Activated CD4-positive, alpha-beta T cell treated with anti-CD3 and anti-CD28 coated beads, Interleukin-2, amount 50 U/mL, for 1 hour (primary cell): Measurements from ENCODE around the gene THG1L.

Experiments
- DNase-seq: peaks from one replicate; pipeline ENCODE4 v3.0.0-alpha.2; 2020

Gene THG1L

DNA sequence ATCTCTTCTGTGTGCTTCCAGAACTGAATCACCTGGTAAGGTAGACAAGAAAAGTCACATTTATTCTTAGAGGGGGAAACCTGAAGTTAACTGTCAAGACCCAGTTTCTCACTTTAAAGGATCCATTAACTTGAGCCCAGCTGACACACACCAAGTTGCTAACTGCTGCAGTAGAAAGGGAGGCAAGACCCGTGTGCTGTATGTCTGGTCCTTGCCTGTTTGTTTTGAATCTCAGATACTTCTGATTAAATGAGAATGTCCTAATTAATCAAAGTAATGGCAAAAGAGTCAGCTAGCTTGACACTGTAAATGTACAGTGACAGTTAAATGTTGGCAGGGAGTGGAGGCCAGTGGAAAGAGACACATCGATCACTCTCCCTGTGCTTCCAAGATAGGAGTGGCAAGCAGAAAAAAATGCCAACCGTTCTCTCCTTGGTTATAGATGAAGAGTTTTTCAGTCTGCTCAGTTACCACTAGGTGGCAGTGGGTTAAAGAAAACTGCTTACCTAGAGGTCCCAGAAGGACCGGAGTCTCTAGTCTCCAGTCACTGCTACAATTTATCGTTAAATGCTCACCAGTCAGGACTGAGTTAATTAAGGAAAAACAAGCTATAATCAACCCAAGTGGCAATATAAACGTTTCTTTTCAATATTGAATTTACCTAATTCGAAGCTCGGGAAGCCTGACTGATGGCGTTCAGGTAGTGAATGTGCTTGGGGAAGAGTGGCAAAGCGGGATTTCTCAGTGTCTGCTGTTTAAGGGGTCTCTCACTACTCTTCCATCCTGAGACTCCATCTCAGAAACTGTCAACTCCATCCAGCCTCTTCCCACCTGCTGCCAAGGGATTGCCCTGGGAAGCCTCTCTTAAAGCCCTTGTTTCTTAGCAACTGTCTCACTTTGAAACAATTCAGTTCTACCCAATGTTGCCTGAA is 30.7 kb downstream of the THG1L start:
- no peak for DNase-seq

DNA sequence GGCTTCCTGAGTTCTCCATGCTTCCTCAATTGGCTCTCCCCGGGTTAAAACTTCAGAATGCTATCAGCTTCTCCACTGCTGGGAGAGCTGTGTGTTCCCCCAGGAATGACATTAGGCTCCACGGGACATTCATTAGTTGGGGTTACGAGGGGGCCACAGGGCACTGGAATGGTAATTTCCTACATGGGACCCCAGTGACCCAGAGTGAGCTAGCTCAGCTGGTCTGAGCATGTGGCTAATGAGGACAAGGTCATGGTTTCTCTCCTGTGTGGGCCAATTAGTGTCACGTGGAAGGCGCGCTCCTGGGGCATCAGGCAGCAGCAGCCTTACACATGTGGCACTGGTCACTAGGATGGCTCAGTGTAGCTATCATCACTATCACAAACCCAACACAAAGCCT is 33.3 kb downstream of the THG1L start:
- DNase-seq = no peak

DNA sequence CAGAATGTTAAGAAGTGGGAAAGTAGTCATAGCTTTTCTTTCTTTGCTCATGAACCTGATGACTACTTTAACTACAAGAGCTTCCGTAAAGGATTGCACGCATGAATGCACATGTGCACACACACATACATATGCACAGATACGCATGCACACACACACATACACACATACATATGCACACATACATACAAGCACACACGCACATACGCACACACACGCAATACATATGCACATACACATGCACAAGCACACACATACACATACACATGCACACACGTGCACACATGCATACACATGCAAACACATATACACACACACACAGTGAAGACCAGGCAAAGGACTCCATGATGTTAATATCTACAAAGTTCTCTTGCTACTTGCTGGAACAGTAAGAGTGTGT is 35.2 kb downstream of the THG1L start:
- no peak for DNase-seq

GRCh38 chr5:157766902-157767301 is 35.7 kb downstream of the THG1L start:
- DNase-seq = no peak

- no peak for DNase-seq
Measured at GRCh38 chr5:157767689-157768088, 36.5 kb downstream of the THG1L start.

DNA sequence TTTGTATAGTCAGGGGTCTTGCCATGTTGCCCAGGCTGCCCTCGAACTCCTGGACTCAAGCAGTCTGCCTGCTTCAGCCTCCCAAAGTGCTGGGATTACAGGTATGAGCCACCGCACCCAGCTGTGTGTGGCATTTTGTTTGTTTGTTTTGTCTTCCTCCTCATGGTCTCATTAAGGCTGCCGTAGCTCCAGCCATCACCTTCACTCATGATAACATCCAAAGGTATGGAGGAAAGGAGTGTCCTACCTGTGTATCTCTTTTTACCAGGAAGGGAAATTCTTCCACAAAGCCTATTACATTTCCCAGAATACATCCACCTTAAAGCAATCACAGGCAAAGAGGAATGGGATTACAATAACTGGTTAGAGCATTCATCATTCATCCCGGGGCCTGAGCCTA is 39.4 kb downstream of the THG1L start:
- DNase-seq = no peak

DNA sequence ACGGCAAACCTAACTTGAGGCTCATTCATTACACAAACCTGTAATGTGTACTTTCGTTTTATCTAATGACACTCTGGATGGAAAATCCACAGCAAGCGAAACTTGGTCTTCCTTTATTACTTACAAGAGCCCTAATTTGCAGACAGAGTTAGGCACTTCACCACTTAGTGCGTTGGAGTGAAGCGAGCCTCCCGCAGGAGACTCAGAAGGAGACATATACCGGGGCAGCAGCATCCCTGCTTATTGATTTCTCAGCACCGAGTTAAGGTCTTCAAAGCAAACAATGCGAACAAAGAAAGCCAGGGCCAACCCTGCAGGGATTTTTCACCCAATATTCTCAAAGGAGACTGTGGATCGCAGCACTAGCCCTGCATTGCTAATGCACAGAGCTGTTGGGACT is 40.9 kb downstream of the THG1L start:
- no peak for DNase-seq

DNA sequence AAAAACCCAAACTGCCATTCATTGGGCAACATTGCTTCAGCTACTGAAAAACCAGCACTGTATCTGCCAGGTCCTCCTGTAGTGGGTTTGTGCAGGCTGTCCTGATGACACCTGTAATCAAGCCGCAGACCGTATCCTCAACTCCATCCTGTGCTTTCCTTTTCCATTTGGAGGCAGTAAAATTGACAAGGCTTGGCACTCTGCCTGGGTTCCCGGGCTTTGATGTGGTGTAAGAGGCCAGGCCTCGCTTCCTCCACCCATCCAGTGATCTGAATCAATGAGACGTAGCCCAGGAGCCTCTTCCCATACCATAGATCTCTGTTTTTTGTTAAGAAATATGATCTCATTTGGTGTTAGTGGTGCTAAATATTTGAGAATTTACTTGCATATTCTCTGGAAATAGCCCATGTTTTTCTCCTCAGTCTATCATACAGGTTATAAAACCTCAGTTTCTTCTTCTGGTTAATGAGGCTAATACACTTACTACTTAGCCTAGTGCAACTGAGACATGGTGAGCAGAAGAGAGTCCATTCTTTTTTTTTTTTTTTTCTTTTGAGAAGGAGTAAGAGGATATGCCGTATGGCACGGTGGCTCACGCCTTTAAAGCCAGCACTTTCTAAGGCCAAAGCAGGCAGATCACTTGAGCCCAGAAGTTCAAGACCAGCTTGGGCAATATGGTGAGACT is 47.0 kb downstream of the THG1L start:
- no peak for DNase-seq

GRCh38 chr5:157779221-157779620 is 48.0 kb downstream of the THG1L start:
- DNase-seq = no peak

GRCh38 chr5:157785801-157786200 is 54.6 kb downstream of the THG1L start:
- no peak for DNase-seq
